ENCODE results near the gene SKOR1. TPM values are rescaled to one million over a fixed set of nuclear protein-coding genes. Genes with fewer than 3 reads are reported as not detected.

The SKOR1 gene
- total RNA-seq, 6 experiments from 2014 or later: 0.05 to 0.13 (median 0.09) TPM; not detected in 1

DNA sequence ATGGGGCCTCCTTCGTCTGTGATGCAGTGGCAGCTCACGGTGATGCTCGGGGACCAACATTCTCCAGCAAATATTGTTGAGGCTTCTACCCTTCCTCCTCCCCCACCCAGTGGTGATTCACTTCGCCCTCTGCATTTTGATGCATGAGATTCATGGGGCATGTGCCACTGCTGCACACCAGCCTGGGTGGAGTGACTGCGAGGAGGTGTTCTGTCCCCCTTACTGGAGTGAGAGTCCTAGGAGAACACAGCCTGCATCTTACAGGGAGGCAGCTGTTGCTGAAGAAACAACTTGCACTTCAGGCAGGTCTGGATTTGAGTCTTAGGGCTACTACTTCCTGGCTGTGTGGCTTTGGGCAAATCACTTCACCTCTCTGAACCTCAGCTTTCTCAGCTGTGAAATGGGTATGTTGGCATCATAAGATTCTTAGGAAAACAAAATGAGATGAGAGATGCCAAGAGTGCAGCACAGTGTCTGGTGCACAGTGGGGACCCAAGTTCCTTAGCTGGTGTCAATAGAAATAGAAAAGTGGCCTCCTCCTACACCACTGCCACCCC, 10.2 kb upstream of the SKOR1 start:
- TF ChIP-seq, protein P1, sequence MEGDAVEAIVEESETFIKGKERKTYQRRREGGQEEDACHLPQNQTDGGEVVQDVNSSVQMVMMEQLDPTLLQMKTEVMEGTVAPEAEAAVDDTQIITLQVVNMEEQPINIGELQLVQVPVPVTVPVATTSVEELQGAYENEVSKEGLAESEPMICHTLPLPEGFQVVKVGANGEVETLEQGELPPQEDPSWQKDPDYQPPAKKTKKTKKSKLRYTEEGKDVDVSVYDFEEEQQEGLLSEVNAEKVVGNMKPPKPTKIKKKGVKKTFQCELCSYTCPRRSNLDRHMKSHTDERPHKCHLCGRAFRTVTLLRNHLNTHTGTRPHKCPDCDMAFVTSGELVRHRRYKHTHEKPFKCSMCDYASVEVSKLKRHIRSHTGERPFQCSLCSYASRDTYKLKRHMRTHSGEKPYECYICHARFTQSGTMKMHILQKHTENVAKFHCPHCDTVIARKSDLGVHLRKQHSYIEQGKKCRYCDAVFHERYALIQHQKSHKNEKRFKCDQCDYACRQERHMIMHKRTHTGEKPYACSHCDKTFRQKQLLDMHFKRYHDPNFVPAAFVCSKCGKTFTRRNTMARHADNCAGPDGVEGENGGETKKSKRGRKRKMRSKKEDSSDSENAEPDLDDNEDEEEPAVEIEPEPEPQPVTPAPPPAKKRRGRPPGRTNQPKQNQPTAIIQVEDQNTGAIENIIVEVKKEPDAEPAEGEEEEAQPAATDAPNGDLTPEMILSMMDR (IDR thresholded peaks at IDR 0.05): no peak

GRCh38 chr15:67816668-67817067, 8.6 kb upstream of the SKOR1 start:
- no peak overlapping the region for H3K27ac Mint-ChIP-seq
- no peaks in the 10 kb centered on the region for H3K4me1 Mint-ChIP-seq (ENCODE audit: low read depth)
- no peaks in the 10 kb centered on the region for H3K36me3 Mint-ChIP-seq (ENCODE audit: low read depth)
- no peak overlapping the region for H3K4me3 Mint-ChIP-seq
- TF ChIP-seq, protein P1 (IDR thresholded peaks at IDR 0.05): no peak
- DNase-seq: no peak
- H3K9me3 Mint-ChIP-seq: no peaks in the 10 kb centered on the region
- peaks cover 44% of the 10 kb centered on the region for H3K27me3 Mint-ChIP-seq (ENCODE audit: insufficient read depth)

More for the DNA sequence above, 10.2 kb upstream of the SKOR1 start:
- Mint-ChIP-seq H3K27ac (no peak overlapping the region), H3K27me3 (ENCODE audit: insufficient read depth) (peaks cover 28% of the 10 kb centered on the region), H3K4me3 (no peak overlapping the region), H3K9me3 (no peaks in the 10 kb centered on the region), H3K36me3 (ENCODE audit: low read depth) (no peaks in the 10 kb centered on the region), H3K4me1 (ENCODE audit: low read depth) (no peaks in the 10 kb centered on the region)
- no peak for DNase-seq

DNA sequence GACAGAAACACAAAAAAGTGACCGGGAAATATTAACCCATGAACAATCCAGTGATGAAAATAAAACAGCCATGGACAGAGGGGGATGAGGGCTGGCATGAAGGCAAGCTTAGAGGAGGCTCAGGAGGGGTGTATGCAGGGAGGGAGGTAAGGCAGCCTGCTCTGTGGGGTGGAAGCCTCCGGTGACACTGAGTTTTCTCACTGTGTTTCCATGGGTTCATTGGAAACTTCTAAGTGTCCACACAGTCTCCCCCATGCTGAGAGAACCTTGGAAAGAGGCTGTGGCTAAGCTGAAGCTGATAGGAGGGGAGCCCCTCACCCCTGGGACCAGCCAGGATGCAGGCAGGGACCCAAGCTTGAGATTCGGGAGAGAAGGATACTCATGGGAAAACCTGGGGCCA, 6.8 kb upstream of the SKOR1 start:
- no peak for DNase-seq
- no peaks in the 10 kb centered on the region; the same call in 1 of the 2 replicates for H3K9me3 Mint-ChIP-seq
- peaks cover 53% of the 10 kb centered on the region for H3K27me3 Mint-ChIP-seq (ENCODE audit: insufficient read depth)
- no peak overlapping the region for H3K4me3 Mint-ChIP-seq
- H3K4me1 Mint-ChIP-seq (ENCODE audit: low read depth): no peaks in the 10 kb centered on the region
- H3K27ac Mint-ChIP-seq: no peak overlapping the region
- no peaks in the 10 kb centered on the region for H3K36me3 Mint-ChIP-seq (ENCODE audit: low read depth)
- TF ChIP-seq, protein P1 (IDR thresholded peaks at IDR 0.05): no peak

DNA sequence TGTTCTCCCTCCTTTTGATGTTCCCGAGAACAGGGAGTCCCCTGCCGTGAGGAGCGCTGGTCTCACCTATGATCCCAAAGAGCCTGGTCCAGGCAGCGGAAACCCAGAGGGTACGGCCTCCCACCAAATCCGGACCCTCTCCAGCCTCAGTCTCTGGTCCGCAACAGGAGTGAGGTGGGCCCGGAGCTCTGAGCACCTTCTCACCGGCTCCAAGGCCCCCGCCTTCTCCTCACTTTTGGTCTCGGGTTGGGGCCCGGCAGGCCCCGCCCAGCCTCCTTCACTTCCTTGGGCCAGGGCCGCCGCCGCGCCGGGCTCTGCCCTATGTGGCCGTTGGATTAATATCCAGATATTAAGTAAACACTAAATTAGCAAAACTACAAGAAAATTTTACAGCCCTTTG, 5.7 kb upstream of the SKOR1 start:
- Mint-ChIP-seq H3K27me3 (ENCODE audit: insufficient read depth) (peaks cover 62% of the 10 kb centered on the region), H3K4me3 (no peak overlapping the region)

GRCh38 chr15:67820122-67820991, 5.0 kb upstream of the SKOR1 start:
- 0 out of 2 replicates have a peak, but pooled peaks cover 7% of the 10 kb centered on the region for H3K4me1 Mint-ChIP-seq (ENCODE audit: low read depth)
- DNase-seq: no peak
- TF ChIP-seq, protein P1 (IDR thresholded peaks at IDR 0.05): no peak
- peaks cover 5% of the 10 kb centered on the region; the same call in 1 of the 2 replicates for H3K36me3 Mint-ChIP-seq (ENCODE audit: low read depth)
- H3K4me3 Mint-ChIP-seq: no peak overlapping the region
- H3K27me3 Mint-ChIP-seq (ENCODE audit: insufficient read depth): peaks cover 64% of the 10 kb centered on the region
- H3K9me3 Mint-ChIP-seq: no peaks in the 10 kb centered on the region; the same call in 1 of the 2 replicates
- no peak overlapping the region for H3K27ac Mint-ChIP-seq

More for the DNA sequence above, 5.7 kb upstream of the SKOR1 start:
- peaks cover 5% of the 10 kb centered on the region; the same call in 1 of the 2 replicates for H3K36me3 Mint-ChIP-seq (ENCODE audit: low read depth)
- H3K27ac Mint-ChIP-seq: no peak overlapping the region
- TF ChIP-seq, protein P1 (IDR thresholded peaks at IDR 0.05): no peak
- H3K4me1 Mint-ChIP-seq (ENCODE audit: low read depth): 0 out of 2 replicates have a peak, but pooled peaks cover 7% of the 10 kb centered on the region
- no peaks in the 10 kb centered on the region; the same call in 1 of the 2 replicates for H3K9me3 Mint-ChIP-seq
- DNase-seq: no peak
